ENCODE results near the gene OR10A5.

Gene OR10A5

GRCh38 chr11:6895010-6895409 is 49.5 kb downstream of the OR10A5 start:
- FAIRE-seq, result peak; percentile 82
- TF ChIP-seq PAX5 (IDR thresholded peaks at IDR 0.05; ENCODE audit: insufficient read depth, low read length, severe bottlenecking) (no peak), SPI1 (IDR thresholded peaks at IDR 0.05; ENCODE audit: low read depth, low read length) (0 out of 2 replicates have a peak, but pooled peaks have one; percentile 9)
- DNase-seq (ENCODE audit: insufficient read length, low spot score), result no peak
